ENCODE data around the gene DIAPH1.

The DIAPH1 gene

GRCh38 chr5:141477044-141477575 lies 141.7 kb downstream of the DIAPH1 start:
- no peak for DNase-seq

- peak; percentile 30 for DNase-seq
Measured at GRCh38 chr5:141476132-141476911, 142.5 kb downstream of the DIAPH1 start.

- DNase-seq, result peak; percentile 78
Measured at GRCh38 chr5:141475625-141476131, 143.1 kb downstream of the DIAPH1 start, which contains the start of gene PCDHGC3. Gene PCDHGC3 (plus strand): TSS chr5:141475966. CDS start chr5:141476117, 151 bp downstream.

- no peak for DNase-seq
Measured at GRCh38 chr5:141465351-141465750, 153.4 kb downstream of the DIAPH1 start.

Data from stimulated activated CD4-positive, alpha-beta T cell treated with anti-CD3 and anti-CD28 coated beads, Interleukin-15, amount 100 ng/mL, for 24 hours (primary cell).